Suprapubic skin (tissue), 4 donors: Measurements from ENCODE around the gene KDM6B. TPM values are rescaled to one million over a fixed set of nuclear protein-coding genes. Genes with fewer than 3 reads are reported as not detected.

Experiments
- DNase-seq, 2 donors: peaks; one replicate each; pipeline ENCODE4 v3.0.0-alpha.2; 2019; ENCODE audit warnings: low spot score in 2 of 2
- H3K27ac ChIP-seq: fragments of 200-600 bp; sonication (generic); one replicate; pipeline ENCODE4 v1.5.1; 2019
- H3K27me3 ChIP-seq: fragments of 200-600 bp; sonication (generic); one replicate; pipeline ENCODE4 v1.5.1; 2019
- H3K36me3 ChIP-seq: fragments of 200-600 bp; sonication (generic); one replicate; pipeline ENCODE4 v1.5.1; 2019
- H3K4me1 ChIP-seq: fragments of 200-600 bp; sonication (generic); one replicate; pipeline ENCODE4 v1.5.1; 2019
- H3K4me3 ChIP-seq: fragments of 200-600 bp; sonication (generic); one replicate; pipeline ENCODE4 v1.5.1; 2019; ENCODE audit warnings: mild to moderate bottlenecking
- H3K9me3 ChIP-seq: fragments of 200-600 bp; sonication (generic); one replicate; pipeline ENCODE4 v1.5.1; 2019
- EP300 ChIP-seq: sonication (generic); formaldehyde crosslinking; IDR thresholded peaks from one replicate; pipeline ENCODE4 v1.6.1; 2017; ENCODE audit warnings: antibody characterized with exemption
- POLR2A ChIP-seq, 2 donors: fragments of 450-650 bp; IDR thresholded peaks; one replicate each; pipeline ENCODE4 v1.6.1; 2017; ENCODE audit warnings: antibody characterized with exemption in 2 of 2, mild to moderate bottlenecking in 2 of 2, moderate library complexity in 2 of 2
- POLR2AphosphoS5 ChIP-seq, 3 donors: sonication (generic); formaldehyde crosslinking; IDR thresholded peaks; one replicate each; pipeline ENCODE4 v1.6.1; 2017; ENCODE audit warnings: antibody characterized with exemption in 3 of 3
- WGBS: methylation state at CpG from one replicate; pipeline ENCODE4 v1.1.5; 2018; 5-methylcytosine and 5-hydroxymethylcytosine counted together
- total RNA-seq, 4 donors: library from RNA; depleted of rRNA; stranded (reverse); fragments of >200 nt; gene quantifications; one replicate each; pipeline ENCODE4 v1.1.0, GENCODE V29; 2016
- TF ChIP-seq, protein P1 (sequence below), 2 donors: fragments of 200-600 bp in 1 of 2; fragments of 450-650 bp in 1 of 2; sonication (generic) in 1 of 2; IDR thresholded peaks; one replicate each; pipeline ENCODE4 v1.5.1; 2016 to 2019; ENCODE audit warnings: antibody characterized with exemption in 2 of 2, mild to moderate bottlenecking in 1 of 2, moderate library complexity in 1 of 2

KDM6B gene
- total RNA-seq, 4 donors from 2014 or later: 21.4 to 31.0 (median 26.7) TPM

- H3K4me1 ChIP-seq: peaks cover 65% of the 10 kb centered on the region
- no peak for DNase-seq
- peak overlapping the region; percentile 99 for H3K27ac ChIP-seq
- TF ChIP-seq, protein P1, sequence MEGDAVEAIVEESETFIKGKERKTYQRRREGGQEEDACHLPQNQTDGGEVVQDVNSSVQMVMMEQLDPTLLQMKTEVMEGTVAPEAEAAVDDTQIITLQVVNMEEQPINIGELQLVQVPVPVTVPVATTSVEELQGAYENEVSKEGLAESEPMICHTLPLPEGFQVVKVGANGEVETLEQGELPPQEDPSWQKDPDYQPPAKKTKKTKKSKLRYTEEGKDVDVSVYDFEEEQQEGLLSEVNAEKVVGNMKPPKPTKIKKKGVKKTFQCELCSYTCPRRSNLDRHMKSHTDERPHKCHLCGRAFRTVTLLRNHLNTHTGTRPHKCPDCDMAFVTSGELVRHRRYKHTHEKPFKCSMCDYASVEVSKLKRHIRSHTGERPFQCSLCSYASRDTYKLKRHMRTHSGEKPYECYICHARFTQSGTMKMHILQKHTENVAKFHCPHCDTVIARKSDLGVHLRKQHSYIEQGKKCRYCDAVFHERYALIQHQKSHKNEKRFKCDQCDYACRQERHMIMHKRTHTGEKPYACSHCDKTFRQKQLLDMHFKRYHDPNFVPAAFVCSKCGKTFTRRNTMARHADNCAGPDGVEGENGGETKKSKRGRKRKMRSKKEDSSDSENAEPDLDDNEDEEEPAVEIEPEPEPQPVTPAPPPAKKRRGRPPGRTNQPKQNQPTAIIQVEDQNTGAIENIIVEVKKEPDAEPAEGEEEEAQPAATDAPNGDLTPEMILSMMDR (IDR thresholded peaks at IDR 0.05): no peak
- TF ChIP-seq EP300 (no peak), POLR2AphosphoS5 (IDR thresholded peaks at IDR 0.05) (no peak), POLR2A (IDR thresholded peaks at IDR 0.05) (no peak)
- H3K4me3 ChIP-seq: peak overlapping the region; percentile 76
- no peaks in the 10 kb centered on the region for H3K27me3 ChIP-seq
- H3K9me3 ChIP-seq: no peaks in the 10 kb centered on the region
- H3K36me3 ChIP-seq: peaks cover 29% of the 10 kb centered on the region
- whole genome bisulfite sequencing: 0% methylated on average over 4 of the region's 17 CpGs
Observed at GRCh38 chr17:7843257-7843535, 9.2 kb downstream of the KDM6B start.

- under 1% methylated on average over 44 of the region's 61 CpGs for WGBS
- H3K27ac ChIP-seq: peak overlapping the region; percentile 99
- DNase-seq: peak; percentile 88 to 89
- peaks cover 34% of the 10 kb centered on the region for H3K36me3 ChIP-seq
- H3K9me3 ChIP-seq: no peaks in the 10 kb centered on the region
- TF ChIP-seq POLR2A (IDR thresholded peaks at IDR 0.05) (peak in 1 of 2 donors; percentile 18), POLR2AphosphoS5 (IDR thresholded peaks at IDR 0.05) (no peak)
- H3K4me1 ChIP-seq: peaks cover 60% of the 10 kb centered on the region
- peak overlapping the region; percentile 76 for H3K4me3 ChIP-seq
- no peaks in the 10 kb centered on the region for H3K27me3 ChIP-seq
Observed at GRCh38 chr17:7843536-7844291, 9.7 kb downstream of the KDM6B start.

DNA sequence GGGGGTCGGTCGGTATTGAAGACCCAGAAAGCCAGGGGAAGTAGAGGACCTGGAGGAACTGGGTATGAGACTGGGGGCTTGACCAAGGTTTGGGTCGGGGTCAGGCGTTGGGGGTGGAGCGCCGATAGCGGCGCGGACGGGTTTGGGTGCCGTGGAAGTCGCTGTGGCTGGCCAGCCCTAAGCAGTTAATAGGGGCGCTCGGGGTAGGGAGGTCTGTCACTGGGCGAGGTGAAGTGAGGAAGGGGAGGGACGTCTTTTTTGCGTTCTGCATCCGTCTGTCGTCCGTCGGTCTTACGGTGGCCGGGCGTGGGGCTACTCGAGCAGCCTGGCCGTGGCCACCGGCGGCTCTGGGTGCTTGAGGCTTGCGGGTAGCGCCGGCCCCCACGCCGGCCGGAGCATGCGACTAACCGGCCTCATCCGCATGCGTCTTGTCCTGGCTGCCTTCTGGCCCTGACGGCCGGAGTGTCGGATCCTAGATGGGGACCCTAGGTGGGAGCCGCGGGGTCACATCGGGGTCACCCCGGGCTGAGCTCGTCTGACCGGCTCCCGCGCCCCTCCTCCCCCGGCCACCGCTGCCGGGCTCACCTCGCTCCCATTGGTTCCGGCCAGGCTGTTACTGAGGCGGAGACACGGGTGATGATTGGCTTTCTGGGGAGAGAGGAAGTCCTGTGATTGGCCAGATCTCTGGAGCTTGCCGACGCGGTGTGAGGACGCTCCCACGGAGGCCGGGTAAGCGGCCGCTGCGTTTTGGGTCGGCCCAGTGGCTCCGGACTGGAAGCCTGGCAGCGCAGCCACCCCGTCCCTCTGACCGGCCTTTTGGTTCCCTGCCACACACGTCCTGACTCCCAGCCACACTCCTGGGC lies 10.5 kb downstream of the KDM6B start:
- WGBS: under 1% methylated on average over 57 of the region's 71 CpGs
- peak; percentile 95 to 97 for DNase-seq
- peak overlapping the region; percentile 76 for H3K4me3 ChIP-seq
- H3K27ac ChIP-seq: peak overlapping the region; percentile 99
- H3K36me3 ChIP-seq: peaks cover 42% of the 10 kb centered on the region
- no peaks in the 10 kb centered on the region for H3K9me3 ChIP-seq
- TF ChIP-seq POLR2AphosphoS5 (IDR thresholded peaks at IDR 0.05): peak in 1 of 3 donors; percentile 24
- TF ChIP-seq, protein P1 (IDR thresholded peaks at IDR 0.05): no peak
- no peak for TF ChIP-seq EP300
- TF ChIP-seq POLR2A (IDR thresholded peaks at IDR 0.05): peak in 1 of 2 donors; percentile 23
- H3K27me3 ChIP-seq: no peaks in the 10 kb centered on the region
- H3K4me1 ChIP-seq: peaks cover 52% of the 10 kb centered on the region

DNA sequence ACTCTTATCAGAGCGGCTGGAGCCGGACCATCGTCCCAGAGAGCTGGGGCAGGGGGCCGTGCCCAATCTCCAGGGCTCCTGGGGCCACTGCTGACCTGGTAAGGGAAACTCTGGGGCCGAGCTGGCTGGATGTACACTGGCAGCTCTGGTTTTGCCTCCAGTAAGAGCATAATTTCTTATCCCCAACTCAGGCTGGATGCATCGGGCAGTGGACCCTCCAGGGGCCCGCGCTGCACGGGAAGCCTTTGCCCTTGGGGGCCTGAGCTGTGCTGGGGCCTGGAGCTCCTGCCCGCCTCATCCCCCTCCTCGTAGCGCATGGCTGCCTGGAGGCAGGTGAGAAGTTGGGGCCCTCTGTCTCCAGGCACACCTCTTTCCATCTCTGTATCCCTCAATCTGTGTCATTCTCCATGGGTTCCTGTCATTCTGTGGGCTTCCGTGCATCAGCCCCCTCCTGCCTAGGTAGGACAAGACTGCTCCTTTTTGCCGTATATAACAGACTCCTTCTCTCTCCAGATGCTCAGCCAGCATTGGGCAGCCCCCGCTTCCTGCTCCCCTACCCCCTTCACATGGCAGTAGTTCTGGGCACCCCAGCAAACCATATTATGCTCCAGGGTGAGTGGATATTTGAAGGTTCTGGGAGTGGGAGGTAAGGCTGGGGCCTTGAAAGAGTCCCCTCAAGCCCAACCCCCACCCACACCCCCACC lies 11.5 kb downstream of the KDM6B start:
- Histone ChIP-seq H3K4me1 (peaks cover 42% of the 10 kb centered on the region), H3K9me3 (no peaks in the 10 kb centered on the region), H3K27me3 (no peaks in the 10 kb centered on the region), H3K27ac (peak overlapping the region; percentile 99), H3K4me3 (peak overlapping the region; percentile 76), H3K36me3 (peaks cover 52% of the 10 kb centered on the region)
- DNase-seq: peak in 1 of 2 donors; percentile 64
- TF ChIP-seq, protein P1 (IDR thresholded peaks at IDR 0.05): no peak
- TF ChIP-seq EP300 (no peak), POLR2AphosphoS5 (IDR thresholded peaks at IDR 0.05) (no peak), POLR2A (IDR thresholded peaks at IDR 0.05) (no peak)
- 78% methylated on average over 15 of the region's 15 CpGs for WGBS

DNA sequence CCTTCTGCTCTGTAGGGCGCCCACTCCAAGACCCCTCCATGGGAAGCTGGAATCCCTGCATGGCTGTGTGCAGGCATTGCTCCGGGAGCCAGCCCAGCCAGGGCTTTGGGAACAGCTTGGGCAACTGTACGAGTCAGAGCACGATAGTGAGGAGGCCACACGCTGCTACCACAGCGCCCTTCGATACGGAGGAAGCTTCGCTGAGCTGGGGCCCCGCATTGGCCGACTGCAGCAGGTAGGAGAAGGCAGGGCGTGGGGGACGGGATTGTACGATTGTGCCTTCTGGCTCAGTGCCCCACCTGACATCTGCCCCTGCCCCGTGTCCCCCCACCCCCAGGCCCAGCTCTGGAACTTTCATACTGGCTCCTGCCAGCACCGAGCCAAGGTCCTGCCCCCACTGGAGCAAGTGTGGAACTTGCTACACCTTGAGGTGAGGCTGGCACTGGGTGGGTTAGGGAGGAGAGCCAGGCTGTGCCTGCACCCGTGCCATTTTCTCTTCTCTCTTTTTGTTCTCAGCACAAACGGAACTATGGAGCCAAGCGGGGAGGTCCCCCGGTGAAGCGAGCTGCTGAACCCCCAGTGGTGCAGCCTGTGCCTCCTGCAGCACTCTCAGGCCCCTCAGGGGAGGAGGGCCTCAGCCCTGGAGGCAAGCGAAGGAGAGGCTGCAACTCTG lies 12.2 kb downstream of the KDM6B start:
- H3K27ac ChIP-seq: no peak overlapping the region
- DNase-seq: no peak
- H3K4me3 ChIP-seq: no peak overlapping the region

More for the DNA sequence above, 12.2 kb downstream of the KDM6B start:
- peaks cover 56% of the 10 kb centered on the region for H3K36me3 ChIP-seq
- H3K4me1 ChIP-seq: peaks cover 36% of the 10 kb centered on the region
- TF ChIP-seq EP300: no peak
- TF ChIP-seq, protein P1 (IDR thresholded peaks at IDR 0.05): no peak
- no peak for TF ChIP-seq POLR2A (IDR thresholded peaks at IDR 0.05)
- TF ChIP-seq POLR2AphosphoS5 (IDR thresholded peaks at IDR 0.05): no peak
- WGBS: 71% methylated on average over 17 of the region's 22 CpGs
- no peaks in the 10 kb centered on the region for H3K9me3 ChIP-seq
- H3K27me3 ChIP-seq: no peaks in the 10 kb centered on the region
